Frontal cortex (tissue), 4 donors: Measurements from ENCODE around the gene CBS. TPM values are rescaled to one million over a fixed set of nuclear protein-coding genes. Genes with fewer than 3 reads are reported as not detected.
"Not testable (repeated sequence)": the region's sequence is repeated elsewhere in the genome, so short reads cannot be mapped to it uniquely, and the experiment has no call there.

Experiments
- DNase-seq, 2 donors: peaks; one replicate each; pipeline ENCODE4 v3.0.0; 2012; ENCODE audit warnings: low spot score in 2 of 2
- FAIRE-seq: peaks from 2 replicates; lab custom pipeline; 2012; peaks lifted over from hg19 to GRCh38; lab: Jason Lieb, UNC
- total RNA-seq: library from RNA; depleted of rRNA; stranded (reverse); fragments of >200 nt; gene quantifications from one replicate; pipeline ENCODE4 v1.2.3, GENCODE V29; 2014
- donor health status: control.
- donor health status: control.
- donor health status: control.

CBS gene
- total RNA-seq, 1 donor from 2014 or later = 51.4 TPM

DNA sequence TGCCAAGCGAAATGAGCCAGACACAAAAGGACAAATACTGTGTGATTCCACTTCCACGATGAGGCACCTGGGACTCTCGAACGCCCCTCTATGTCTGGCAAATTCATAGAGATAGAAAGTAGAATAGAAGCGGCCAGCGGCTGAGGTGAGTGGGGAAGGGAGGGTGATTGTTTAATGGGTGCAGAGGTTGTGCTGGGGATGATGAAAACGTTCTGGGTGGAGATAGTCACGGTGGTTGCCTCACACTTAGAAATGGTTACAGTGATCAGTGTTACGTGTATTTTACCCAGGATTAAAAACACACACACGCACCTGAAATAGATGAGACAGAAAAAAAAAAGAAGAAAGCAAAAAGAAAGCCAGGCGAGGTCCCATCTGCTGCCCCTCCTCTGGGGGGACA lies 2.9 kb downstream of the CBS start:
- FAIRE-seq, DNase-seq: not testable (repeated sequence)

DNA sequence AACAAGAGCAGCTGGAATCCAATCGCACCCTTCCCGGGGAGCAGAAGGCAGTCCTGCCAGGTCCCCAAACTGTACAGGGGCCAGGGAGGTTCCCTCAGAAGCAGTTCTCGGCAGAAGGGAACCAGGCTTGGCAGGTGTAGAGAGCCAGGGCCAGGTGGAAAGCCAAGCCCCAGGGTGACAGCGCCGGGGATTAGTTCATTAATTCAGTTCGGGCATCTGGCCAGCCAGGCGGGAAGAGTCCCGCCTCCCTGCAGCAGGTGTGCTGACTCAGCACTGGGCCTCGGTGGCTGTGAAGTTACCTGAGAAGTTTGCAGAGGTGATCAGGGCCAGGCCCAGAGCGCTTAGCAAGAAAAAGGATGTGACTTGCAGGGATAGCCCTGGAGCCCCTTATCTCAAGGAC lies 6.0 kb downstream of the CBS start:
- FAIRE-seq, DNase-seq: not testable (repeated sequence)

DNA sequence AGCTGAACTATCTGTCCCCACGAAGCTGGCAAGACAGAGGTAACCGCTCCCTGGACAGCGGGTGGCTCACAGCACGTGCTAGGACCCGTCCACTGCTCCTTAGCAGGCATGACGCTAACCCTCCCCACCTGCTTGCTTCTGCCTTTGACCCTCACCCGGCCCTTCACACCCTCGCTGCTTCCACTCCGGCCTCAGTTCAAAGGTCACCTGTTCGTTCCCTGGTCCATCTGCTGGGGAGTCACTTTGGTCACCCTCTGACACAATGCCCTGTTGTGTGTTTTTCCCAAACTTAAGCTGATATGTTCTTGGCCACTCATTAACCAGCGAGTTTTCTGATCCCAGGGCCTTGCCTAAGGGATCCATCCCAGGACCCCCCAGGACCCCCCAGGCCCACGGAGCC lies 7.6 kb downstream of the CBS start:
- DNase-seq, FAIRE-seq: not testable (repeated sequence)

DNA sequence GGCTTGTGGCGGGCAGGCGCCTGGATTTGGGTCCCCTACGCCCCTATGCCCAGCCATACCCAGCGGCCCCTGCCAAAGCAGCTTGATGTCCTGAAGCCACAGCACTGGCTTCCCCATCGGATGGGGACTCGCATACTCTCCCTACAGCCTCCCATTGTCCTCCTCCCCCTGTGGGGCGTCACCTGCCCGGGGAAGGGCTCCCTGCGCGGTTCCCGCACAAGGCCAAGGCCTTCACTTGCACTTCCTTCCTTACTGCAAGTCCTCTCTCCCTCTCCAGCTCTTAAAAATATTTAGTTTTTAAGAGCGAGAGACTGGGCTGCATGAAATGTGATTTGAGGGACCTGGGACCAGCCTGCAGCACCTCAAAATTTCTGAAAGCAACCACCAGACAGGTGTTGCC lies 8.9 kb downstream of the CBS start:
- not testable (repeated sequence) for DNase-seq, FAIRE-seq

DNA sequence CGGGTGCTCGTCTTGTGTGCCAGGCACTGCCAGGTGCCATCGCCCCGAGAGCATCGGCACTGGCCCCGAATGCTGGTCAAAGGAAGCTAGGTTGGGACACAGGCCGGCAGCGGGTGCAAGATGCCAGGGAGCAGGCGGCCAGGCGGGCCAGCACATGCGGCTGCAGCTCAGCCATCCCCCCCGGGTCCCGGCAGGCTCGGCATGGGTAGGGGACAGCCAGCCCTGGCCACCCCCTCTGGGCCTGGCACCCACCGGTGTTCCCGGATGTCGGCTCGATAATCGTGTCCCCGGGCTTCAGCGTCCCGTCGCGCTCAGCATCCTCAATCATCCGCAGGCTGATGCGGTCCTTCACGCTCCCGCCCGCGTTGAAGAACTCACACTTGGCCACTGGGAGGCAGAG lies 9.6 kb downstream of the CBS start:
- not testable (repeated sequence) for FAIRE-seq, DNase-seq

DNA sequence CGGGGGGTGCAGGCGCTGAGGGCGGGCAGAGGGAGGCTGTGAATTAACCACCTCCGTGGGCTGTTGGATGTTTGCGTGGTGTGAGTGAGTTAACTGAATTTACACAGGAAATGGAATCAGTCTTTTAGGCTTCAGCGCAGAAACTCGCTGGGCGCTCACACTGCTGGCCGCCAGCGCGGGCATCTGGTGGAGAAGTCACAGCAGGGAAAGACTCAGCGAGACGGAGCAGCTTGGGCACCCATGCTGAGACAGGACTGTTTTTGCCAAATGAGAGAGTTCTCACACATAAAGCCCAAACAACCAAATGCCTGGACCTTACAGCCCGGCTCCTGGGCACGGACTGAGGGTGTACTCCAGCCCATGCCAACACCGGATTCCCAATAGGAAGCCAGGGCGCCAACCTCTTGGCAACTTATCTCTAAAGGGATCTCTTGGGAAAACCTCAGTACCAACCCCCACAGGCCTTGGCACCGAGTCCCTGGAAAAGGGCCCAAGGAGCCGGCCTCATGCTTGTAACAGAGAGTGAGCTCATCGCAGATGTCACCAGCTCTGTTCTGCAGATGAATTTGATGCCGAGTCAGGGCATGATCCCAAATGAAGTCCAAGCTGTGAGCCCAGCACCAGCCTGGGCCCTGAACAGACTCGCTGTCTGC lies 11.2 kb downstream of the CBS start:
- not testable (repeated sequence) for DNase-seq, FAIRE-seq

DNA sequence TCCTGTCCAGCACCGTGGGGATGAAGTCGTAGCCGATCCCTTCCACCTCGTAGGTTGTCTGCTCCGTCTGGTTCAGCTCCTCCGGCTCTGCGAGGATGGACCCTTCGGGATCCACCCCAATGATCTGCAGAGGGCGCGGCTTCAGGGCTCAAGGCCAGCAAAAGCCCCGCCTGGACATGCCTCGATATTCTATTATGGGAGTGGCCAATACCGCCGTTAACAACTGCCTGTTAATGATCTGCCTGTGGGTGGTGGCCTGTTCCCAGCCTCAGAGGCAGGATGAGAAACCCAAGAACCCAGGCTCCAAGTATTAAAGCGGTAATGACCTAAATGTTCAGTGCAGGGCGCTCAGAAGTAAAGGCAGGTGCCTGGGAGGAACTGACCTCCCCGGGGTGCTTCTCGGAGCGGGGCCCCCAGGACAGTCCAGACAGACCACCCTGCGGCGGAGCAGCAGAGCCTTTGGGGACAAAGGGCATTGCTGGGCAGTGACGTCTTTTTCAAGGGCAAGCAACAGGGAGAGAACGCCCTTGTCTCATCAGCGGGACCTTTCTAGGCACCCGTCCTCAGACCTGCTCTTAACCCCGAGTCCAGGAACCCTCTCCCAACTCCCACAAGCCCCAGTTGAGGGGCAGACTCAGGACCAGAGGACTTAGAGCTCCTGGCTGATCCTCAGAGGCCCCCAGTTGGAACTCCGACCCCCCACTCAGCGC lies 12.5 kb downstream of the CBS start:
- DNase-seq, FAIRE-seq: not testable (repeated sequence)

DNA sequence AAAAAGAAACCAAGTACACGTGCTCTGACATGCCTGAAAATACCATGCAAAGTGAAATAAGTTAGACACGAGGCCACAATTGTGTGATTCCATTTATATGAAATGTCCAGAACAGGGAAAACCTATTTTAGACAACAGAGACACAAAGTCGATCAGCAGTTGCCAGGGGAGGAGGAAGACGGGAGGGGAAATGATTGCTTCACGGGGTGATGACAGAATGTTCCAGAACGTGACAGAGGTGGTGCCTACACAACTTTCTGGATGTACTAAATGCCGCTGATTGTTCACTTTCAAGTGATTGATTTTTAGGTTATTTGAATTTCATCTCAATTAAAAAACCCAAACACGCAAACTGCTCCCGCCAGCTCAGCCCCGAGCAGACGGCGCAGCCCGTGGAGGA lies 22.5 kb downstream of the CBS start:
- not testable (repeated sequence) for FAIRE-seq, DNase-seq

DNA sequence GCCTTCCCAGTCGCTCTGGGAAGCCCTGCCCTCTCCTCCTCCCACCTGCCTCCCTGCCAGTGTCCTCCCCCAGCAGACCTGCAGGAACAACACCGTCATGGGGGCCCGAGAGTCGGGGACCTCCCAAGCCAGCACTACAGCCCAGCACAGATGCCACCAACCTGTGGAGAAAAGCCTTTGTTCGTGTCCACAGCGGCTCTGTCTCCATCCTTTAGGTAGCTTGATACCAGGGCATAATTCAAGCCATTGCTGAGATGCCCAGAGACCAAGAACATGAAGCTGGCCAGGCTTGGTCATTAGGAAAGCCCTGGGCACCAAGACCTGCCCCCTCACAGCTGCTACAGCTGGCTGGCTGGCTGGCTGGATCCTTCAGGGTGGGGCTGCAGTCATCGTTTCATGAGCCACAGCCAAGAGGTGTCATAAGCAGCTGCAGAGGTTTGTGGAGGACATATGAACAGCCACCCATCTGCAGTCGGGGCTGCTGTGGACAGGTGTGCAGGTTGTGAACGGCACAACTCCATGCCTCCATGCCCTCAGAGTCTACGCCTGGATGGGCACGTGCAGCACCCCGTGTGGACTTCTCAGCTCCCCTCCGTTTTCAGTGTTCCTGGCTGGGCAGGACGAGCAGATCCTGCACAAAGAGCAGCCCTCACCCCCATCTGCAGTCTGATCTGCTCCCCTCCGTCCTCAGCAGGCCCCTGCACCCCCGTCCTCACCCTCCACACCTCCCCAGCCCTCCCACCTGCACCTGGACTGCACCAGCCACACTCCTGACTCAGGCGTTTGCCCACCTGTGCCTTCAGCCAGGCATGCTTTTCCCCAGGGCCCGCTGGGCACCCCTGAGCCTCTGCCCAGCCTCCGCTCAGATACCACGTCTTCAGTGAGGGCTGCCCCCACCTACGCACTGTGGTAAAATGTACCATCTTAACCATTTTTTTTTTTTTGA lies 29.5 kb downstream of the CBS start:
- DNase-seq, FAIRE-seq: not testable (repeated sequence)

DNA sequence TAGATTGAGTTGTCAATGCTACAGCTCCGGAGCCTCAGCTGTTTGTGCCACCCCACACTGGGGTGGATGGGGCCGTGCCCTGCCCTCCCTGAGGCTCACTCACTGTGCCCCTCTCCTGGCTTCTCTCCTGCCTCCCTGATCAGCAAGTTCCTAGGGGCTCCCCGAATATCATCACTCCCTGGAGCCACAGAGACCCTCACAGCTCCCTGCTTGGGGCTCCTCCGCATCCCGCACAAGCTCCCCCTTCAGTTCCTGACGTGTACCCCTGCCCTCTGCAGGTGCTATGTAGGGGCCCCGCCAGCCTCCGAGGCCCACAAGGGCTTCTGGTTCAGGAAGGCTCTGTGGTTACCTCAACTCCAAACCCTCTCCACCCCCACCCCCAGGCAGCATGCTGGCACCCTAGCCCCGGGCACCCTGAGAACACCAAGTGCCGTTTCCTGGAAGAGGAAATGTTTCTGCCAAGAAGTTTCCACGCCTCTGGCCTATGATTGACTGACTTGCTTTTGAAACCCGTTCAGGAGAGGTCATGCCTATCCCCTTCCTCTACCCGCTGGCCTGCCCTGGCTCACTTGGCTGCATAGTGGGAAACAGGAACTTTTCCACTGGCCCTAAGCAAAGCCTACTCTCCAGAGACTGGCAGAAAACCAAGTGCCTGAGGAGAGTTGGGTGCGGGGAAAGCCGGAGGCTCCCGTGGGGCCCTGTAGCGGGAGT lies 30.3 kb downstream of the CBS start:
- FAIRE-seq, DNase-seq: not testable (repeated sequence)

DNA sequence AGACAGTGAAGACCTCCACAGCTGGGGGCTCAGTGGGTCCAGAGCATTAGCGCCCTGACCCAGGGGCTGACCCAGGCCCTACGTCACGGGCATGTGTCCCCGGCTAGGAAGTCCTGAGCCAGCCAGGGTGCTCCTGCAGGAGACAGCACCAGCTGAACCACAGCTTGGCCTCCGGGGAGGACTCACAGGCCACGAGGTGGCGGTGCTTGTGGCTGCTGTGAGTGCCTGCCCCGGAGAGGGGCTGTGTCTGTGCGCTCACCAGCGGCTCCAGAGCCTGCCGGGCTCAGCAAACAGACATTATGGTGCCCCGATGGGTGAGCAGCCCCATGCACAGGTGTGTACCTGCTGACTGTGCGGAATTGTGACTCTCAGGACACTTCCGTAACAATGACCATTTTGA lies 31.1 kb downstream of the CBS start:
- DNase-seq, FAIRE-seq: not testable (repeated sequence)

DNA sequence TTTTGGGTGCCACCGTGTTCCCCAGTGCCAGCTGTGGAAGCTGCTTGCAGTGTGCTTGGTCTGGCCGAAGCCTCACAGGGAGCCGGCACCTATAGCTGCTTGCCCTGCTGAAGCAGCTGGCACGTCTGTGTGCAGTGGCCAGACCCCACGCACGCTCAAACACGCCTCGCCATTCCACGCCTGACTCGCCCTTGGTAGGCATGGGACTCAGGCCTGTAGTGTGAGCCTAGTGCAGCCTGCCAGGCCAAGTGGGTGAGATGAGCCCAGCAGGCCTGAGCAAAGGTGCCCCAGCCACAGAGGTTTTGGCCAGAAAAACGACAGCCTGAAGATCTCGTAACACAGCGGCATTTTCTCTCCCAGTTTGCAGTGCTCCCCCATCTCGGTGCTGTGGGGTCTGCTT lies 32.3 kb downstream of the CBS start:
- not testable (repeated sequence) for FAIRE-seq, DNase-seq

DNA sequence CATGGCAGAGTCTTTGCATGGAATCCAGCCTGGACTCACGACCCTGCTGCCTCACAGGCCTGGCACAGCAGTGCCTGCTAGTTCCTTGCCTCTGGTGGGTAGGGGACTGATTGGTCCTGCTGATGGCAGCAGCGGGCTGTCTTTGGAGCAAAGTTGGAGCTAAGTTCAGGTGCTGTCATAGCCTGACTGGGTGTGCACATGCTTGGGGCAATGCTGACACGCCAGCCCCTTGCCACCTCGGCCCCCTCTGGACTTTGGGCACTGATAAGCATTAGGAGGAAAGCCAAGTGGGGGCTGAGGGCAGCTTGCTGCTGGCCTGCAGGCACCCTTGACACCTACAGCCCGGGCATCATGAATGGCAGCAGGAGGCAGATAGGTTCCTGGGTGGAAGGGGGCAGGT lies 33.5 kb downstream of the CBS start:
- not testable (repeated sequence) for DNase-seq, FAIRE-seq

DNA sequence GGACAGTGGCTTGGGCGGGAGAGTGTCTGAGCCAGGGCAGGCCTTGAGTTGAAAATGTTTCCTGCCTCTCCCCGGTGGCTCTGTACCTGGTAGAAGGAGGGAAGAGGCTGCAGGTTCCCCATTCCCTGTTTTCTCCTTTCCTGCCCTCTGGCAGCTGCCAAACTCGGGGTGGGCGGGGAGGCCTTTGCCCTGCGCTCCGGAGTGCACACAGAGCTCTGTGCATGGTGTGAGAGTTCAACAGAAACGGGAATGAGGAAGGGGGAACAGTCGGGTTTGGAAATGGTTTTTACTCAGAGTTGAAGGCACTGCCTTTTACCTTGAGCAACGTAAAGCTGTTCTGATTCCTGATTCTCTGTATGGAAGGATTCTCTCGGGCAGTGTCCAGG lies 37.0 kb downstream of the CBS start:
- not testable (repeated sequence) for FAIRE-seq, DNase-seq

DNA sequence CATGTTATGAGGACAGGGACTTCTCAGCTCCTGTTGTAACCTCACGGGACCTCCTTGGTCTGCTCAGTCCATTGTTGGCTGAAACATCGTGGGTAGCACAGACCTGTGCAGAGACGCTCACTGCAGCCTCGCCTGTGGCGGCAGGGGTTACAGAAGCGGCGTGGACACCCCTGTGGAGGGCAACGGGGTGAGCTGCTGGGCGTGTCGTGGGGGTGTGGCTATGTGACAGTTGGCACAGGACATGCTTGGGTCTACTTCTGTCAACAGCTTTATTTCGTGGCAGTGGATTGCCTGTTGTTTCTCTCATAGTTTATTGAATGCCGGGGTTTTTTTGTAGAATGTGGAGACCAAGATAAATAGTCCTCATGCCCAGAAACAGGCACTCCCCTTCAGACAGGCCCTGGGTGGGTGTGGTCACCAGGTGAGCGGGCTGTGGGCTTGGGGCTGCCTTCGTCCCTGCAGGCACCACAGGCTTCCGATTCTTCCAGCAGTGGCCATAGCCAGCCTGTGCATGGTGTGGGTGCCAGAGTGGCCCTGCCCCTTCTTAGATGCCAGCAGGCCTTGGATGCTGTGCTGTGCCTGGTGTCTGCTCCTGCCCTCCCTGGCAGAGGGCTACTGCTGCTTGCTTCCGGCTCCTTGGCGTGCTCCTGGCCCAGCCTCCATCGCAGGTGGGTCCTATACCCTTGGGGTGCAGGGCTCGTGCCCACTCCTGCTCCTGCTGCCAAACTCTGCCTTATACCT lies 37.5 kb downstream of the CBS start:
- FAIRE-seq, DNase-seq: not testable (repeated sequence)

DNA sequence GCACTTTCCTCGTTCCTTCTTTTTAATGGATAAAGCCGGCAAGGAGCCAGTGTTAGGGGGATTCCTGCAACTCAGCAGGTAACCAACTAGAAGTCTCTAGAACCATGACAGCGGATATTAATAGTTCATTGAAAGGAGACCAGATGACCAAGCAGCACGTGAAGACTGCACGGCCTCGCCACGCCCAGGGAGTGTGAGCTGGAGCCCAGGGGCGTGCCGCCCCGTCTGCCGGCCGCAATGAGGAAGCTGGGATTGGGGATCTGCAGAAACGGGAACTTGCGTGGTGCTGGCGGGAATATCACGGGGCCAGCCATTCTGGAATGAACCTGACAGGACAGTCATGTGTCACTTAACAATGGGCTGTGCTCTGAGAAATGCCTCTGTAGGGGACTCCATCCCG lies 38.7 kb downstream of the CBS start:
- not testable (repeated sequence) for FAIRE-seq, DNase-seq

DNA sequence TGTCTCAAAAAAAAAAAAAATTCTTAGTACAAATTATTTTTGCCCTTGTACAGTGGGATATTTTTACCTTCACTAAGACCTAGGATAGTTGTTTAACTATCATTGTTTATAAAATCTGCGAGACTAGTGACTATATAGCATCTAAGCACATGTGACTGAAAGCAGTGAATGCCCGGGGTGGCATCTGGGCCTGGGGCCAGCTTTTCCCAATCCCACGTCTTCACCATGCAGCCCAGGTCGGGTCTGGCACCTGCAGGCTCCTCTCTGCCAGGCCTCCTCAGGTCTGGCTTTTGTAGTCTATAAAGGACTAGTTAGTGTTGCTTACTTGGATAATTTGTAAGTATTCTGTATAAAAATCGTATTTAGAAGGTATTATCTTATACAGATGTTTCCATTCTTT lies 40.8 kb downstream of the CBS start:
- FAIRE-seq = no peak
- no peak for DNase-seq

DNA sequence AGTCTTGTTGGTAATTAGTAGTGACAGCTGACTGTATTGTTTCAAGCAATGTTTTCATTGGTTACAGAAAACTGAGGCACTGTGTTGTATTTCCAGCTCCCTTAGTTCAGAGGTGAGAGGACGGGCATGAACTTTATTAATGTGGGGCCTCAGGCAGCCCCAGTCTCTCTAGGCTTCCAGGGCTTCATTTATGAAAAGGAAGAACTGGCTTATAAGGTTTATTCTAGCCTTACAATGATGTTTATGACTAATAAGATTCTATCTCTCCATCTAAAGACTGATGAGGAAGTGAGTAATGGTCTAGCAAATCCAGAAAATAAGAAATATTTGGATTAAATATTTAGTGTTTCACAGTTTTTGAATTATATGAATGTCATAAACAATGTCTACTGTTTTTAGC lies 41.5 kb downstream of the CBS start:
- FAIRE-seq (no peak), DNase-seq (no peak)

DNA sequence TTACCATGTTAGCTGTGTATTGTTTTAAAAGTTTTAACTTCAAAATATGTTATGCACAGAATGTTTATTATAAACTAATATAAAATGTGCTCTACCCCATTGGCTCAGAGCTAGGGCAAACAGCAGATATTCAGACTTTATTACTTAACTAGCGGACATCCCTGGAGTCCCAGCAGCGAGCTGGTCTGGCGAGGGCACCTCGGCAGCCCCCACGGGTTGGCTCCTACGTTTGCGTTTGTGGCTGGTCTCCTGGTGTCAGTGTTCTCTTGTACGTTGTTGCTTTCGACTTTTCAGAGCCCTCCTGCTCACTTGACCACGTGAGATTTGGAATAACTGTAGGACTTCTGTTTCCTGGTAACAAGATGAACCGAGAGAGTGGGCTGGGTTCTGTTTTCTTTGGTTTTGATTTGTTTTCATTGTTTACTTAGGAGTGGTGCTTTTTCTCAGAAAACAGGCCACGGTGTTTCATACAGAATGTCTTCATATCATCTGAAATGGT lies 44.5 kb downstream of the CBS start:
- FAIRE-seq = no peak
- DNase-seq = no peak
